Measurements from ENCODE around the gene ZNF839.

GRCh38 chr14:102279282-102279681, 40.3 kb upstream of the ZNF839 start:
- no peak for TF ChIP-seq CTCF (IDR thresholded peaks at IDR 0.05)
- no peak for TF ChIP-seq POLR2A (IDR thresholded peaks at IDR 0.05)
